ENCODE data around the gene UMAD1.

The UMAD1 gene

GRCh38 chr7:7718492-7718891 is 77.9 kb downstream of the UMAD1 start, which contains the start of gene RPA3:
Gene RPA3 (minus strand): TSS chr7:7718607. CDS start chr7:7640418, 78,189 bp downstream.
- DNase-seq (ENCODE audit: extremely low read depth in 1 of 2, low read depth in 1 of 2): no peak

- DNase-seq (ENCODE audit: extremely low read depth in 1 of 2, low read depth in 1 of 2): no peak
These were observed 78.7 kb downstream of the UMAD1 start for GRCh38 chr7:7719236-7719635.

DNA sequence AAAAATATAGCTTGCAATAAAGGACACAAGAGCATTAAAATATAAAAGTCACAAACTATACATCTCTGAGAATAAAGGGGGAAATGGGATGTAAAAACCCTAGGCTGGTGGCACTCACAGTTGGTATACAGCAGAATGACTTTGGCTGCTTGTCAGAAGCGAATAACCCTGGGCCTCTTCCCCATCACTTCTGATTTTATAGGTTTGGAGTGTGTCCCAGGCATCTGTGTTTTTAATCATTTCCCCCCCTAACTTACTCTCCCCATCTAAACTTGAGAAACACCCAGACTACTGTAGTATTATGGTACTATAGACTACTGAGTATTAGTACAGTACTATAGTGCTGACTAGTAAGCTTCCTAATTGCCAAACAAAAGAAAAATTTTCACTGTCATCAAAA is 79.6 kb downstream of the UMAD1 start:
- DNase-seq (ENCODE audit: extremely low read depth in 1 of 2, low read depth in 1 of 2): no peak

DNA sequence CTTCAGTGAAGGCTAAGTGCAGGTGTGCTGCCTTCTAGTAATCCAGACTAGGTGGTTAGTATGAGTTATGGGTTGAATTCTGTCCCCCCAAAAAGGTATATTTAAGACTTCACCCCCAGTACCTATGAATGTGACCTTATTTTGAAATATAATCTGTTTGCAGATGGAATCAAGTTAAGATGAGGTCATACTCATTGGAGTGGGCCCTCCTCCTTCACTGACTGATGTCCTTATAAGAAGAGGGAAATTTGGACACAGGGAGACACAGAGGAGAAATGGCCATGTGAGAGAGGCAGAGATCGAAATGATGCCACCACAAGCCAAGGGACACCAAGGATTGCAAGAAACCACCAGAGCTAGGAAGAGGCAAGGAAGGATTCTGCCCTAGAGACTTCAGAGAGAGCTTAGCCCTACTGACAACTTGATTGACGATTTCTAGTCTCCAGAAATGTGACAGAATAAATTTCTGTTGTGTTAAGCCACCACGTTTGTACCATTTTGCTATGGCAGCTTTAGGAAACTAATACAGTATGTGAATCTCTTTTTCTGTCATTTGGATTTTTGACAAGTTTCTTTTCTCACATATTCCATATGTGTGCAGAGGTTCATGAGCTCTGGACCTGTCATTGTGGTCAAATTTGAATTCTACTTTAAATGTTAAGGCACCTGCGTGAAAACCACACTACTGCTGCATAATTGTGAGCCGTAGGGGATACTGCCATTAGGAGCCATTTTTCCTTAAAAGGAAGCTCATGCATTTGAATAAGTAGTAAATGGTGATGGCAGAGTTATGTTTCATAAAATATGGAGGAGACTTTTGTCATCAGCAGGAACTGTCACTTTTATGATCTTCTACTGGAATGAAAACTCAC is 80.4 kb downstream of the UMAD1 start:
- no peak for DNase-seq (ENCODE audit: extremely low read depth in 1 of 2, low read depth in 1 of 2)

DNA sequence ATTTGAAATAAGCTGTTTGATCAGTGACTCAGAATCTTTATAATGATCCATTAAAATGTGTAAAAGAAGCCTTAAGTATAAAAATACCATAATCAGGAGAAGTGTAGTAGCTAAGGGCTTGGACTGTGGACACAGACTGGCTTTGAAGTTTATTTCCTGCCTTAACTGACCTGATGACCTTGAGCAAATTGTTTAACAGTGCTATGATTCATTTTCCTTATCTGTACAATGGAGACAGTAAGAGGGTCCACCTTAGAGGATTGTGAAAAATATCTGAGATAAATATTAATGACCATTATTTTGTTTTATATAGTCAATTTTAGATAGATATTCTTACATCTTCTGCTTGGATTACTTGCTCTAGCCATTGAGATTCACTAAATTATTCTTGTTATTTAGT is 91.2 kb downstream of the UMAD1 start:
- DNase-seq (ENCODE audit: extremely low read depth in 1 of 2, low read depth in 1 of 2): no peak

GRCh38 chr7:7732621-7733281 is 92.2 kb downstream of the UMAD1 start:
- no peak for DNase-seq (ENCODE audit: extremely low read depth in 1 of 2, low read depth in 1 of 2)

GRCh38 chr7:7736671-7737070 is 96.1 kb downstream of the UMAD1 start:
- no peak for DNase-seq (ENCODE audit: extremely low read depth in 1 of 2, low read depth in 1 of 2)

DNA sequence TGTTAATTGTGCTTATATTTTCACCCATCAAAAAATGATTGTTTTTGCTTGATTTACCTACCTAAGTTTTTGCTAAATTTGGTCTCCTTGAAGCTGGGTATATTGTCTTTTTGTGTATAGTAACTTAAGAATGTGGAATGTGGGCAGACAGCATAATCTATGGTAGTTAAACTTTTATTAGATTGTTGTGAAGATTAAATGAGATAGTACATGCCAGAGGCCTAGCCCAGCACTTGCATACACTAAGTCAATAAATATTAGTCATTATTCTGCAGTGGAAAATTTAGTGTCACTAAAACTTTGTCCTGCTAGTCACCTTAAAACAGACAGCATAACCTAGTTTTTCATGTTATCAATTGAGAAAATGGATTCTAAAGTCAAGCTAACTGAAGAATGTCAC is 97.1 kb downstream of the UMAD1 start:
- no peak for DNase-seq (ENCODE audit: extremely low read depth in 1 of 2, low read depth in 1 of 2)

DNA sequence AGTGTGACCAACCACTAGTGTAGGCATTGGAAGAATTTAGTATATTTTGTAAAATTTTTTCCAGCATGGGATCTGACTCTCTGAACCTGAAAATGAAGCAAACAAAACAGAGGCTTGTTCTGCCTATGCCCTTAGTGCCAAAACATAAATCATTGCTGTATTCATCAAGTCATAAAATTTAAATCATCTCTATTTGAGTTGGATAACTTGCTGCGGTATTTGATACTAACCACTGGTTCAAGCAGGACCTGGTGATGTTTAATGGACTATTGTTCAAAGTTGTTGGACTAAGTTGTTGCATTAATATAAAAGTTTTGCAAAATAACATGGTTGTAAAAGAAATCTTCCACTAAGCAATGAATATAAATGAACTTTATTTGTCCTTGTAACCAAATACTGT is 97.6 kb downstream of the UMAD1 start:
- no peak for DNase-seq (ENCODE audit: extremely low read depth in 1 of 2, low read depth in 1 of 2)

GRCh38 chr7:7738622-7739021 is 98.1 kb downstream of the UMAD1 start:
- DNase-seq (ENCODE audit: extremely low read depth in 1 of 2, low read depth in 1 of 2): no peak

DNA sequence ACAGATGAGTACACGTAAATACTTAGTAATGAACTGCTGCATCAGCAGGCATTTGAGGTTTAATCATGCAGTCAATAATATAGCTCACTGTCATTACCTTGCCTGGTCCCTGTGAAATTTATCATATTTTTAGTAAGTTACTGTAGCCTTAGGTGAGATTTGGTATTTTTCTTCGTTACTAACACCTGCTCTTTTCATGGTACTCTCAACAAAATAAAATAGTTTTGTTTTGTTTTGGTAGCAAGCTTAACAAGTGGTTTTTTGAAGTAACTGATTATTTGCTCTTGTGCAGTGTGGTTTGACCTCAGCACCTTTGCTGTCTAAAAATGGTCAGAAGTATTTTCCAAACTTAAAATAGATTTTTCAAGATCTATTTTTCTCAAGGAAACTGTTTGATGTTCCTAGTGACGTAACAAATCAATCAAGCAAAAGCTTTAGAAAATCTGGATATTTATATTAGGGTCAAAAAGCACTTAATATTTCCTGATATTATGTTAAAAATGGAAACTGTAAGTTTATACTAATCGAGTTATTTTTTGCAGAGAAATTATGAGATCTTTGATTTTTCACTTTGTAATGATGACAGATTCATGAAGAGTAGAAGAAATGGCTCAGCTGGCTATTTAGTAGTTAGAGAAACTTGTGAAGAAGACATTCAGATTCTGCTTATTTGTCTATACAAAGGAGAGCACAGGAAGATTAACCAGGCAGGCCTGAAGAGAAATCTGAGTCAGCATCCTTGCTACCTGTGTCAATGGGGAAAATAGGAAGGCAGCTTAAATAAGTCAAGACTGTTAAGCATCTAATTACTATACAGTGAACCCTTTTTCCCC is 98.9 kb downstream of the UMAD1 start:
- DNase-seq (ENCODE audit: extremely low read depth in 1 of 2, low read depth in 1 of 2): no peak

GRCh38 chr7:7740037-7740355 is 99.4 kb downstream of the UMAD1 start:
- no peak for DNase-seq (ENCODE audit: extremely low read depth in 1 of 2, low read depth in 1 of 2)

GRCh38 chr7:7742223-7742622 is 101.7 kb downstream of the UMAD1 start:
- no peak for DNase-seq (ENCODE audit: extremely low read depth in 1 of 2, low read depth in 1 of 2)

- no peak for DNase-seq (ENCODE audit: extremely low read depth in 1 of 2, low read depth in 1 of 2)
These were observed 104.7 kb downstream of the UMAD1 start for GRCh38 chr7:7745258-7745657.

GRCh38 chr7:7745966-7746365 is 105.4 kb downstream of the UMAD1 start:
- no peak for DNase-seq (ENCODE audit: extremely low read depth in 1 of 2, low read depth in 1 of 2)

DNA sequence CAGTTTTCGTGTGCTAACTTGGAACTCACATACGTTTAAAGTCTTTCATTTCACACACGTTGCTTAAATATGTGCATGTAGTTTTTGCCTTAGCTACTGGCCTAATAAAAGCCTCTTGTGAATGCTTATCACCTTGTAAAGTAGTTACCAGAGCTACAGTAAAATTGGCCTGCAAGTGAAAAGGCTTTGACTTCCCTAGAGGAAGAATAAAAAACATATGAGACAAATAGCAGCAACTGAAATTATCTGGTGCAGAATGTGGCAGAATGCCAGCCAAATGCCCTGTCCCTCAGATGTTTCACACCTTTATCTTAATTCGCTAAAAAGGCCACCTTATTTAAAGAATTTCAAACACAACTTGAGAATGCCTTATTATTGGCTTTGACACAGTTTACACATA is 105.9 kb downstream of the UMAD1 start:
- no peak for DNase-seq (ENCODE audit: extremely low read depth in 1 of 2, low read depth in 1 of 2)

DNA sequence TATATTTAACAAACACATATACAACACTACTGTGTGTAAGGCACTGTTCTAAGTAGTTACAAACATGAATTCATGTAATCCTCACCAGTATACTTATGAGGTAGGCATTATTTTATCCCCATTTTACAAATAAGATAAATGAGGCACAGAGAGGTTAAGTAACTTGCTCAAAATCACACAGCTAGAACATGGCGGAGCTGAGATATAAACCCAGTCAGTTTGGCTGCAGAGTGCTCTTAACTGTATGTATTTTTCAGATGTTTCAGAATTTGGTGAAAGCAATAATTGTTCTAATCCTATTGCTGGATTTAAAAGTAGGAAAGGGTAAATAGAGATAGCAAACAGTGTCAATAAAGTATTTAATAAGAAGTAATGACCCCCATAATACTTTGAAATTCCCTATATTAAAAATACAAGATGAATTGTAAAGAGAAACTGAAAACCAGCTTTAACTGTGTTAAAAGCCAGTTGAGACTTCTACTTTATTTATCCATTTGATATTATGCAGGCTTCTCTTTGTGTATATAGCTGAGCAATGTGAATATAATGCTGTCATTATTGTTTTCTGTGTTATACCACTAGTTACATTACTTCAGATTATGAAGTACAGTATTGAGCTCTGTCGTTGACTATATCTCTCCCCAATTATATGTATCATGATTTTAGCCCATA is 110.2 kb downstream of the UMAD1 start:
- no peak for DNase-seq (ENCODE audit: extremely low read depth in 1 of 2, low read depth in 1 of 2)

- DNase-seq (ENCODE audit: extremely low read depth in 1 of 2, low read depth in 1 of 2): no peak
These were observed 110.9 kb downstream of the UMAD1 start for GRCh38 chr7:7751243-7752092.

DNA sequence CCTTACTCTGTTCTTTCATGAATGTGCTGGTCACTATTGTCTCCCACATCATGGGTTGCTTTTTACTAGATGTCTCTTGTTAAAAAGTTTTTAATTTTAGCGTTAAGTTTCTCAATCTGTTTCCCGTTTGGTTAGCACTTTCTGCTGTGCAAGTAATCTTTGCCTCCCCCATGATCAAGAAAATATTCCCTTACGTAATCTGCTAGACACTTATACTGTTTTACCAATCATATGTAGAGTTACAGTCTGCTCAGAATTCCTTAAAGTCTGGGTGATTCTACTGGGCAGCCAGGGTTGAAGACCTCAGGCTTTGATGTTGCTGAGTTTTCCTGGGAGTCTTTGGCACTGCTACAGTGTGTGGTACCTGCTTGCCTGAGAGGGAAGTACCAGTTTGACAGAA is 116.0 kb downstream of the UMAD1 start:
- no peak for DNase-seq (ENCODE audit: extremely low read depth in 1 of 2, low read depth in 1 of 2)

GRCh38 chr7:7757576-7757975 is 117.0 kb downstream of the UMAD1 start:
- no peak for DNase-seq (ENCODE audit: extremely low read depth in 1 of 2, low read depth in 1 of 2)

Measured in activated CD8-positive, alpha-beta memory T cell treated with anti-CD3 and anti-CD28 coated beads for 1 hour (primary cell).